ENCODE measurements around the gene DUS3L. TPM values are rescaled to one million over a fixed set of nuclear protein-coding genes. Genes with fewer than 3 reads are reported as not detected.
A peak's percentile ranks its signal among the peaks of the same experiment; 100 is the strongest.

The DUS3L gene
- total RNA-seq, 1 donor from 2014 or later = 18.8 TPM

GRCh38 chr19:5823579-5824281 lies 32.8 kb upstream of the DUS3L start:
- DNase-seq (ENCODE audit: low spot score) = no peak
- peak; percentile 37 for ATAC-seq

DNA sequence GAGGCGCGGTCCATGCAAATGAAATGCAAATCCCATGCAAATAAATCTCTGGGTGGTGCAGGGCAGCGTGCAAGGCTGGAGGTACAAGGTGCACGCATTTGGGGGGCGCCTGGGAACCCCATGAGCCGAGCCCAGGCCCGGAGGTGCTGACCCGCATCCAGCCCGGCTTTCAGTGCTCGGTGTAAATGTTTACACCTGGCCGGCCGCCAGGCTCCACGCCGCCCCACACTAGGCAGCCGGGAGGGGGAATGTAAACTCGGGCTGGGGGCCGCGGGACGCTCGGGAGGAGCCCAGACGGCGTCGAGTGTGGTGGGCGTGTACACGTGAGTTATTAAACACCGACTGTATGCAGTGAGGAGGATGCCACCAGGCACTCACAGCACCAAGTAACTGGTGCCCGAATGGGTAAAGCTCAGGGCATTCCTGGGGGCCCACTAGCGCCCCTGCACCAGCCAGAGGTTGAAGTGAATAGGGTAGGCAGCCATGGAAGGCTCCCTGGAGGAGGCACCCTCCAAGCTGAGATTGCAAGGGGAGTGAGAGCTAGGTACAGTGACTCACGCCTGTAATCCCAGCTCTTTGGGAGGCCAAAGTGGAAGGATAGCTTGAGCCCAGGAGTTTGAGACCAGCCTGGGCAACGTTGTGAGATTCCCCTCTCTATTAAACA lies 31.4 kb upstream of the DUS3L start:
- ATAC-seq = peak; percentile 24
- DNase-seq (ENCODE audit: low spot score) = no peak

GRCh38 chr19:5821521-5822180 lies 30.7 kb upstream of the DUS3L start:
- no peak for ATAC-seq
- DNase-seq (ENCODE audit: low spot score) = no peak

DNA sequence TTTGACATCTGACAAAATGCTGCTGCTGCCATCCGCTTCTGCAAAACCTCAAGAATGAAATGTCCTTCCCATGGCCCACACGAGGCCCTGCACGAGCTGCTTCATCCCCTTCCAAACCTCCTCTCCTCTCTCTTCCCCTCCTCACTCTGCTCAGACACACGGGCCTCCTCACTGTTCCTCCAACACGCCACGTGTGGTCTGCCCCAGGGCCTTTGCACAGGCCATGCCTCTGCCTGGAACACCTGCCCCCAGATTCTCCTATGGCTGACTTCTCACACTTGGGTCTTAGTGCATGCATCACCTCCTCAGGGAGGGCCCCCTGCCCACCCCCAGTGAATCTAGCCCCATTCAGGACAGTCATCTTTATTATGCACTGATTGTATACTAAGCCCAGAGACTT lies 29.8 kb upstream of the DUS3L start:
- no peak for DNase-seq (ENCODE audit: low spot score)
- no peak for ATAC-seq

DNA sequence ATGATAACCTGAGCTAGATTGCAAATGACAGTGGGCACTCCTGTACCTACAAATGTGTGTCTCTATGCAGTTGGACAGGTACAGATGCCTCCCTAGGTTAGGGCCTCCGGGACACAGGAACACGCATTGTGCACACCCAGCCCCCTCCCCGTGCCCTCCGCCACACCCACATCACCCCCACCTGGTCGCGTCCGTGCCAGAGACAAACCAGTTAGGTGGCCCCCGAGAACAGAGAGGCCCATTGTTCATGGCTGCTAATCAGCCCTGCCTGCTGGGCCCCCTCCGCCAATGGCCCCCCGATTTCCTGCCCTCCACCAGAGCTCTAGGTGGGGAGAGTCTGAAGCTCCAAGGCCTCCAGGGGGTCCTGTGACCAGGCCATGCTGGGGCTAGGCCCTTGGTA lies 27.6 kb upstream of the DUS3L start:
- no peak for ATAC-seq
- DNase-seq (ENCODE audit: low spot score) = no peak

GRCh38 chr19:5817218-5817617 lies 26.3 kb upstream of the DUS3L start:
- DNase-seq (ENCODE audit: low spot score) (no peak), ATAC-seq (no peak)

DNA sequence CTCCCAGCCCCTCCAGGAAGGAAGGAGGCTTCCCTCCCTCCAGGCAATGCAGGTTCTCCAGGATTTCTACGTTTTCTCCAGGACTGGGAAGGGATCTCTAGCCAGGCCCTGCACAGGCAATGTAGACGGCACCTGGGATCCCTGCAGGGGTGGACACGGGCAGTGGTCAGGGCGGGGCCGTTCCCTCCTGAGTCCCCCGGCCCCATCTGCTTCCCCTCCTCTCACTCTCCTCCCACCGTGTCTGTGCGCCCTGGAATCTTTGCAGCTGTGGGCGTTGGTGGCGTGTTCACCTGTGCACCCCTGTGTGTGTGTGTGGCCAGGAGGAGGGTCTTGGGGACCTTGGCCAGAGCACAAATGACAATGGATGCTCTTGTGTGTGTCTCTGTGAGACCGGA lies 23.9 kb upstream of the DUS3L start:
- ATAC-seq = no peak
- no peak for DNase-seq (ENCODE audit: low spot score)

GRCh38 chr19:5814123-5814851 lies 23.3 kb upstream of the DUS3L start:
- no peak for DNase-seq (ENCODE audit: low spot score)

DNA sequence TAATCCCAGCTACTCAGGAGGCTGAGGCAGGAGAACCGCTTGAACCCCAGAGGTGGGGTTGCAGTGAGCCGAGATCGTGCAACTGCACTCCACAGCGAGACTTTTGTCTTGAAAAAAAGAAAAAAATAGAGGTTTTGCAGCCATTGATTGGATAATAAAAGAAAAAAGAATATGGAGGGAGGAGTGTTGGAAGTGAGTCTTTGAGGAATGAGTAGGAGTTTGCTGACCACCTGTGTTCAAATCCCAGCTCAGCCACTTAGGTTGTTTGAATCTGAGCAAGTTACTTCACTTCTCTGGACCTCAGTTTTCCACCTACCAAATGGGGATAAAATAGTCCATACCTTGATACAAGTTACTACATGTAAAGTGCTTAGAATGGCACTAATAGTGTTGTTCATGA lies 20.2 kb upstream of the DUS3L start:
- ATAC-seq = no peak
- no peak for DNase-seq (ENCODE audit: low spot score)

More at GRCh38 chr19:5814123-5814851, 23.3 kb upstream of the DUS3L start:
- no peak for ATAC-seq

GRCh38 chr19:5809469-5809868 lies 18.5 kb upstream of the DUS3L start:
- ATAC-seq (no peak), DNase-seq (ENCODE audit: low spot score) (no peak)

- ATAC-seq = peak; percentile 53
Measured at GRCh38 chr19:5809053-5809452, 18.1 kb upstream of the DUS3L start.

GRCh38 chr19:5808120-5808816 lies 17.3 kb upstream of the DUS3L start:
- DNase-seq (ENCODE audit: low spot score) (no peak), ATAC-seq (no peak)

More at GRCh38 chr19:5809053-5809452, 18.1 kb upstream of the DUS3L start:
- DNase-seq (ENCODE audit: low spot score) = peak; percentile 79

- ATAC-seq = no peak
- DNase-seq (ENCODE audit: low spot score) = no peak
Measured at GRCh38 chr19:5806905-5807304, 15.9 kb upstream of the DUS3L start.

GRCh38 chr19:5806133-5806489 lies 15.1 kb upstream of the DUS3L start:
- ATAC-seq (no peak), DNase-seq (ENCODE audit: low spot score) (no peak)

- ATAC-seq (peak; percentile 59), DNase-seq (ENCODE audit: low spot score) (peak; percentile 77)
Measured at GRCh38 chr19:5805462-5806132, 14.6 kb upstream of the DUS3L start.

- DNase-seq (ENCODE audit: low spot score) = peak; percentile 73
- ATAC-seq = peak; percentile 51
Measured at GRCh38 chr19:5804516-5805461, 13.8 kb upstream of the DUS3L start, which contains the start of gene NRTN. TSS of gene NRTN (plus strand) at chr19:5805067. CDS start at chr19:5824166, 19,099 bp downstream.

- peak; percentile 79 for ATAC-seq
Measured at GRCh38 chr19:5803752-5804515, 13.0 kb upstream of the DUS3L start.

GRCh38 chr19:5803441-5803751 lies 12.4 kb upstream of the DUS3L start:
- DNase-seq (ENCODE audit: low spot score) (no peak), ATAC-seq (no peak)

More at GRCh38 chr19:5803752-5804515, 13.0 kb upstream of the DUS3L start:
- peak; percentile 94 for DNase-seq (ENCODE audit: low spot score)

Measured in left lobe of liver (tissue), 2 donors.